ENCODE measurements around the gene NFYC. TPM values are rescaled to one million over a fixed set of nuclear protein-coding genes. Genes with fewer than 3 reads are reported as not detected.

The NFYC gene
- total RNA-seq, 1 experiment from 2014 or later = 25.8 TPM

DNA sequence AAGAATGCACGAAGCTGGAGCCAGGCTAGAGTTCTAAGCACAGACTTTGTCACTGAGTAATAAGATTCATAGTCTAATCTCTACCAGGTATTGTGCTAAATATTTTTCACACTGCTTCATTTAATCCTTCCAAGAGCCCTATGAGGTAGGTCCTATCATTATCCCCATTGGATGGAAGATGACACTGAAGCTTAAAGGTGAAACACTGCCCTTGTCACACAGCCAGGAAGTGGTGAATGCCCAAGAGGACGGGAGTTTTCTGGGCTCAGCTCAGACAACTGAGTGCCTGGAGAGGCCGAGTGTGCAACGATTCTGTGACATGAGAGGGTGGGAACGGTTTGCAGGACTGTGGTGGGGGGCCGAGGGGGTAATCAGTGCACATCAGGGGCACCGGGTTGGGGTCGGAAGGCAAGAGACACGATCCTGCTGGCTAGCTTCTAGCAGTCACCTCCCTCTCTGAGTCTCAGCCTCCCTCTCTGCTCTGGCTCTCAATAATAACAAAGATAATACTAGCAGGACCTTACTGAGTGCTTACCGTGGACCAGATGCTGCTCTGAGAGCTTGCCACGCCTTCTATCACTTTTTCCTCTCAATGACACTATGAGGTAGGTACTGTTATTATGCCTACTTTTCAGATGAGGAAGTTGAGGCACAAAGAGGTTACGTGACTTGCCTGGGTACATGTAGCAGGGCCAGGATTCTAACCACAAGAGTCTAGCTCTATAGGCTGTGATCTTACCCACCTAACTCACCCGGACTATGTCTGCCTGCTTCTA, 104.5 kb downstream of the NFYC start:
- no peak for DNase-seq (ENCODE audit: low read depth, low spot score)
- in situ Hi-C loops (cut with HindIII; ENCODE audit: low pct_unique_long_range_greater_than_20kb, low sequenced_read_pairs) = no loop called here

DNA sequence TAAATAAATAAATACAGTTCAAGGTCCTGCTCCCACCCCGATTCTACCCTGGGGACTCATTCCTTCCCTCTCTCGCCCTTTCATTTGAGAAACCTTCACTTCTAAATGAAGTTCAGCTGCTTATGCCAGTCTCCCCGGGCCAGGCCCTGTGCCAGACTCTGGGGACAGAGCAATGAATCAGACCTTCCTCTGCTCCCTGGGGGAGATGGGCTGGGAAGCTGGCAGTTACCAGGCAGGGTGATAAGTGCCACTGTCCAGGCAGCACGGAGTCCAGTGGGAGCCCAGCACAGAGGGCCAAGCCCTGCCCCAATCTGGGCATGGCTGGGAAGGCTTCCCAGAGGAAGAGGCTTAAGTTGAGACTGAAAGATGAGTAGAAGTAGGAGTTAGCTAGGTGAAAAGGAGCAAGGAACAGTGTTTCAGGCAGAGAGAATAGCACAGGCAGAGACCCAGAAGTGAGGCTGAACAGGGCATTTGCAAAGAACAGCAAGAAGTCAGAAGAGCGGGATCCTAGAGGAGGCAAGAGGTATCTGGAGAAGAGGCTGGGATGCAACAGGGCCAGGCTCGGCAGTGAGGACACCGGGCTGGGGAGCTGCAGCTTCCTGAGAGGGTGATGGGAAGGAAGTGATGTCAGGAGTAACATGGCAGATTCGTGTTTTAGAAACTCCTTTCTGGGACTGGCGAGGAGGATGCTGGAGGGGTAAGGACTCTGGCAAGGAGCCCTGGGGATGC, 105.6 kb downstream of the NFYC start:
- no peak for DNase-seq (ENCODE audit: low read depth, low spot score)
- in situ Hi-C loops (cut with HindIII; ENCODE audit: low pct_unique_long_range_greater_than_20kb, low sequenced_read_pairs) = no loop called here

DNA sequence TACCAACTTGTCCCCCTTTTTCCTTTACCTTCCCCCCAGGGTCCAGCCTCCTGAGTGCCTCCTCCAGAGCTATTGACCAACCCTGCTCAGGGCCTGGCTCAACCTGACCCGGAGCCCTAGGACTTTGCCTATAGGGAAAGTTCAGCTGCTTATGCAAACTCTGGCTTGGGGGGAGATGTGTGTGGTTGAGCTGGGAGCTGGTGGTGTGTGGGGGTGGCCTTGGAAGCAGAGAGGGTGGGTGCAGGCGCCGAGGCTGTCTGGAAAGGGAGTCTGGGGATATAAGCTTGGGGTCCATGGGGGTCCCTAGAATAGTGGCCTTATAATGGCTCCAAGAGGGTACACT, 106.1 kb downstream of the NFYC start:
- in situ Hi-C loops (cut with HindIII; ENCODE audit: low pct_unique_long_range_greater_than_20kb, low sequenced_read_pairs) = no loop called here
- no peak for DNase-seq (ENCODE audit: low read depth, low spot score)

DNA sequence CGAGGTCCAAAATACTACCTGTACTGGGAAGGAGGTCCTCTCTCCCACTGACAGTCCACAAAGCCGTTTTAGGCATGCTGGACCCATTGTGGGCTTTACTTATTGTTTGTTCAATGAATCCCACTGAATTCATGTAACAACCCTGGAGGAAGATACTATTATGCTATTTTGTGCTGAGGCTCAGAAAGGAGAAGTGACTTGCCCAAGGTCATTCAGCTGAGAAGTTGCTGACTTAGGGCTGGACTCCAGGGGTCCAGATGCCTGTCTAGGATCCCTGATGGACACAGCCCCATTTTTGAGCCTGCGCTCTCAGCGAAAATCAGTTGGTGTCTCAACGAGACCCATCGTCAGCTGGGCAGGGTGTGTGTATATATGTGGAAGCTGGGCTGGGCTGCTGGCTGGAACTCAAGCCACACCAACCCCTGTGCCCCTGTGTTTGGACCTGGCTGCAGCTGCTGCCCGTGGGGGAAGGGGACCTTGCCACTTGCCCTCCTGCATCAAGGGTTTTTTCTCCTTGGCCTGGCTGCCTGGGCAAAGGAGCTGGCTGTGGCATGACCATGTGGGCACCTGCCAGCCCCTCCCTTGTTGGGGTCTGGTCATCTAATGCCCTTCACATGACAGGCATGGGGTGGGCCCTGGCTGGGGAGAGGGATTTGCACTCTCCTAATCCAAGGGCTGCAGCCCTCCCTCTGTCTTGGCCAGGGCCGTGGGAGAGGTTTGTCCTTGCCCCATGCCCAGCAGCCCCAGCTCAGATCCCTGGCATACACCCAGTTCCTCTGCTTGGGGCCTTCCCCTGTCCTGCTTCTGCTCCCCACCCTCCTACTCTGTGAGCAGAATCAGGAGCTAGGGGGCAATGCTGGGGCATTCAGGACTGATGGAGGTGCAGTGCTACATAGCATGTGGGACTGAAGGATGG, 107.1 kb downstream of the NFYC start:
- in situ Hi-C loops (cut with HindIII; ENCODE audit: low pct_unique_long_range_greater_than_20kb, low sequenced_read_pairs) = no loop called here
- DNase-seq (ENCODE audit: low read depth, low spot score) = no peak

DNA sequence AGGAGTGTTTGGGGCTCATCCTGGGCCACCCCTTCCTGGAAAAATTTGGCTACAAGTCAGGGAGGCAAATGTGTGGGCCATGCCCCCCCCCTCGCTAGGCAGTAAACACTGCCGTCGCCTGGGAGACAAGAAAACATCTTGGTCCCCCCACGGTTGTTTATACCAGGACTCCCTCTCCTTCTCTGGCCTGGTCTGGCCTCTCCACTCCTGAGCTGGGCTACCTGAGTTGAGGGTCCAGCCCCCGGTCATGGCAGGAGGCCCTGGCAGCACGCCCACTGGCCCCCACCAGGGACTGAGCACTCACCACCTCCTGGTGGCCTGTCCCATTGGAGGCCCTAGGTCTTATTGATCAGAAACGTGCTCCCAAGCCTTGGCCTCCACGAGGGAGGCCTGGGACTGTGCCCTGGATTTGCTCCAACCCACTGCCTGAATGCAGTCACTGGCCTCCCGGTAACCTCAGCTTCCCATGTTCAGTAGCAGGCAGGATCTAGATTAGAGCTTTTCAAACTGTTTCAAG, 107.9 kb downstream of the NFYC start:
- in situ Hi-C loops (cut with HindIII; ENCODE audit: low pct_unique_long_range_greater_than_20kb, low sequenced_read_pairs) = no loop called here
- no peak for DNase-seq (ENCODE audit: low read depth, low spot score)

DNA sequence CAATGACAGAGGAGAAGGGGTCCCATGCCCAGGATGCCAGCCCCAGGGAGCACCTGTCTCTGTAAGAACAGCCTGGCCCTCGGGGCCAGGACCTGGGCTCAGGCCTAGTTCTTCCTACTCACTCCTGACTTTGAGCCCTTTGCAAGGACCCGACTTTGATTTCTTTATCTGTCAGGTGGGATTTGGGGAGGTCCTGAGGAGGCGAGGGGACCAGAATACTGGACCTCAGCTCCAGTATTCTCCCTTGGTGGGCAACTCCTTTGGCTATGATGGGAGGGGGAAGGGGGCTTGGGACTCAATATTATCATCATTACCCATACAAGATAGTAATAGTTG, 110.2 kb downstream of the NFYC start:
- in situ Hi-C loops (cut with HindIII; ENCODE audit: low pct_unique_long_range_greater_than_20kb, low sequenced_read_pairs) = no loop called here
- DNase-seq (ENCODE audit: low read depth, low spot score) = no peak

DNA sequence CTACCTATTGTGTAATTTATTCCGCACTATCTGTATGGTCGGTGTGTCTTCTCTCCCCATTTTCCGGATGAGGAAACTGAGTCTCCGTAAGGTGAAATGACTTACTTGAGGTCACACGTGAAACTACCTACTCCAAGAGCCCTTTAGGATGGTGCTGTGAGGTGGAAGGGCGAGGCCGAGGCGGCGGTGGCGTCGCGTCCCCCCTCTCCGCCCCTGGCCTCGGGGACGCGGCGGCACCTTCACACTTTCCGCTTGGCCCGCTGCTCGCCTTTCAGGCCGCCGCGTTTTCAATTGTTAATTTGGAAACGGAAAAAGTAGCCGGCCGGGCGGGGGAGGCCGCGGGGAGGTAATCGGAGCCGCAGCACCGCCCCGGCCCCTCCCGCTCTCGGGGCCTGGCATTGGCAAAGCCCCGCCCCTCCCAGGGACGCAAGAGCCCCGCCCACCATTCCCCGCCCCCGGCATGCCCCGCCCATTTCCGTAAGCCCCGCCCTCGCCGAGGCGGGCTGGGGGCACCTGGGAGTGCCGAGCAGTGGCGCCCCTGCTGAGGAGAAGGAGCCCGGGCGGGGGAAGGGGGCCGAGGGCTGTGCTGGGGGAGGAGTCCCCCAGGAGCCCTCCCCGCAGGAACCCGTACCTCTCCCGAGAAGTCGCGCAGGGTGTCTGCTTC, 110.7 kb downstream of the NFYC start:
- peak; percentile 58 for DNase-seq (ENCODE audit: low read depth, low spot score)
- in situ Hi-C loops (cut with HindIII; ENCODE audit: low pct_unique_long_range_greater_than_20kb, low sequenced_read_pairs) = no loop called here

DNA sequence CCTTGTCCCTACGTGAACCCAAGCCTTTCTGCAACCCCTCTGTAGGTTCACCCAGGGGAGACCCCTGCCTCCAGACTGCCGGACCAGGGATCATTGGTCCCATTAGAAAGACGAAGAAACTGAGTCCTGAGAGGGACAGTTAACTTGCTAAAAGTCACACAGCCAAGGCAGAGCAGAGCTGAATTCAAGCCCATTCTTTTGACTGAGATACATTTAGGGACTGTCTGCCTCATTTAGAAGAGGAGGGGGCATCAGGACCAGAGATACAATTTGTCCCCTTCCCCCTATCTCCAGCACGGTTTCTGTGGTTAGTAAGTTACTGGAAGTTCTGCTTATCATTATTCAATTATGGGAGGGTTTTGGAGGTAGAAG, 111.2 kb downstream of the NFYC start:
- in situ Hi-C loops (cut with HindIII; ENCODE audit: low pct_unique_long_range_greater_than_20kb, low sequenced_read_pairs) = no loop called here
- no peak for DNase-seq (ENCODE audit: low read depth, low spot score)

DNA sequence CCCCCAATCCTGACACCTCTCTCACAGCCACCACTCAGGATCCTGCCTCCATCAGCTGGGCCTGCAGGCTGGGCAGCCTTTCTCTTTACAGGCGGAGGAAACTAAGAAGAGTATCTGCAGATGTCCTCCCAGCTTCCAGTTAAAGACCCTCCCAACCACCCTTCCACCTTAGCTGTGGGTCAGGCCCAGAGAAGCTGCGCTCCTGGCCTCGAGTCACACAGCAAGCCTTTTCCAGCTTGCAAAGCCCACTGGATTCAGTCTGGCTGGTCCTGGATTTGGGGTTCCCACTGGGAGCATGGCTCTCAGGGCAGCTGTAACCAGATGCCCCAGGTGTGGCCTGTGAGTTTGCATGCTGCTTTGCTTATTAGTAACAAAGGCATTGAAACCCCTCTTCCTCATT, 111.9 kb downstream of the NFYC start:
- no peak for DNase-seq (ENCODE audit: low read depth, low spot score)
- in situ Hi-C loops (cut with HindIII; ENCODE audit: low pct_unique_long_range_greater_than_20kb, low sequenced_read_pairs) = no loop called here

DNA sequence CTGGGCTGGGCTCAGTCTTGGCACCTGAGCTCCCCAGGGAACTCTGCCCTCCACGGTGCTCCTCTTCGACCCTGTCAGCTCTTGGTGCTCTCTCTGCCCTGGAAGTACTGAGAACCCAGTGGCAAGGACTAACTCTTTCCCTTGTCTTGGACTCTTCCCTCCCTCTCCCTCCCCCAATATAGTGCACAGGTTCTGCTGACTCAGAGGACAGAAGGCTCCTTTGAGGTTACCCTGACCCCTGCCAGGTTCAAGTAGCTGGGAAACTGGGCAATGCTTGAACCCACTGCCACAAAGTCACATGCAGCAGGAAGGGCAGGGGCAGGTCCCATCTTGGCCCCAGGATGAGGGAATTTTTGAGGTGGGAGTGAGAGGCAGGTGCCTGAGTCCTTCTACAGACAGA, 112.4 kb downstream of the NFYC start:
- in situ Hi-C loops (cut with HindIII; ENCODE audit: low pct_unique_long_range_greater_than_20kb, low sequenced_read_pairs) = no loop called here
- DNase-seq (ENCODE audit: low read depth, low spot score) = no peak

DNA sequence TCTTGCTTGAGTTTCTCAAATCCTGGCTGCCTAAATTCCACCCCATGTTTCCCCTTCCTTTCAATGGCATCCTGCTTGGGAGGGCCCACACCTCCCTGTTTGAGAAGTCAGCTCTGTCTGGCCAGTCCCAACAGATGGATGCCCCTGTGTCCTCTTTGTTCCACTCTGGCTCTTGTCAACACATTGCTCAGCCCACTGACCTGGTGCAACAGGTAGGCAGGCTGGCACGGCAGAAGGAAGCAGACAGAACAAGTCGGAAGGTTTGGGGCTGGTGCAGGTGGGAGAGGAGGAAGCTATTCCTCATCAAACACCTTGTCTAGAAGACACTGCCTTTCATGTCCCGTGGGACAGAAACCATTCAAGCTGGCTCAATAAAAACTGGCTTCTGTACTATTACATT, 114.7 kb downstream of the NFYC start:
- in situ Hi-C loops (cut with HindIII; ENCODE audit: low pct_unique_long_range_greater_than_20kb, low sequenced_read_pairs) = no loop called here
- DNase-seq (ENCODE audit: low read depth, low spot score) = no peak

DNA sequence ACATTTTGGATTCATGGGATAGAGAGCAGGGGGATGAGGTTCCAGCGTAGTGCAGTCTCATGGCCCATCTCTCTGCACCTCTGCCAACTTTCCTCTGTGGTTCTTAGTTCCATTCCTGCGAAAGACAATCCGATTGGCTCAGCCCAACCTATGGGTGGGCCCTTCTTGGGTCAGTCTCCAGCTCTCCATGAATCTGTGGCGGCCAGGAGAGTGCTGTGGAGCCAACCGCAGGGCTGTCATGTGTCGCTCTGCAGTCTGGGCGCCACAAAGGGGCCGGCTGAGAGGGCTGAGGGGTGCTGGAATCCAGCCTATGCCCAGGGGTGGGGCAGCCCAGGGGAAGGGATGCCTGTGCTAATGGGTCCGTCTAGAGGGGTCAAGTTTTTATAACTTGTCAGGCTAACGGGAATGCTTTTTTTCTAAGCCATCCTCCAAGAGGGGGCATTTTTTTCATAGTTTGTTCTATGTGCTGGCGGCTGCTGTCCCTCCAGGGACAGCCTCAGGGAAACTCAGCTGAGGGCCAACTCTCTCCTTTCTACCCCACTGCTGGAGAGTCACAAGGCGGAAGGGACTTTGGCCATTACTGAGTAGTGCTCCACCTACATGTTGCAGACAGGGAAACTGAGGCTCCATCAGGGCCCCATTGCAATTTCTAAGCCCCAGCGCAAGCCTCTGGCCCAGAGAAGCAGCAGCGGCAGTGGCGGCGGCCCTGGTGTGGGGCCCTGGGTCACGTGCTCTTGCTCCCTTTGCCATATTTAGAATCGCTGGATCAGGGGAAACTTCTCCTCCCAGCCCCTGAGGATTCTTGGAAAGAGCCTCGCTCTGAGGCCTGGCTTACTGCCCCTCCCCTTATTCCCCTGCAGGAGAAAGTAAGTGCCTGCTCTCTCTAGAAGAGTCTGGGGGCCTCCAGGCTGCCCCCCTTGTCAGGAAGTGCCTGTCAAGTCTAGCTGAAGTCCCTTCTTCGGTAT, 115.5 kb downstream of the NFYC start:
- DNase-seq (ENCODE audit: low read depth, low spot score) = no peak
- in situ Hi-C loops (cut with HindIII; ENCODE audit: low pct_unique_long_range_greater_than_20kb, low sequenced_read_pairs) = no loop called here

DNA sequence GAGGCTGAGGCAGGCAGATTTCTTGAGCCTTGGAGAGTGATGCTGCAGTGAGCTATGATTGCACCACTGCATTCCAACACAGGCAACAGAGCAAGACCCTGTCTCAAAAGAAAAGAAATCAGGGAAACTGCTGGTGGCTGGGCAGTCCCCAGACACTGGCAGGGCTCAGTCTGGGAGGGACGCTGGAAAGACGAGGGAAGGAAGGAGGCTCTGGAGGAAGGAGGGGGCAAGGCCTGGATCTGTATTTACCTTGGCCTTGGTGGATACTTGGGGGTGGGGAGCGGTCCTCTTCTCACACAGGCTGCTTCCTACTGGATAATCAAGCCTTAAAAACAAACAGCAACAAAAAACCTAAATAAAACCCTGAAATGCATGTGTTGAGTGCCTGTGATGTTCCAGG, 116.5 kb downstream of the NFYC start:
- in situ Hi-C loops (cut with HindIII; ENCODE audit: low pct_unique_long_range_greater_than_20kb, low sequenced_read_pairs) = no loop called here
- no peak for DNase-seq (ENCODE audit: low read depth, low spot score)

DNA sequence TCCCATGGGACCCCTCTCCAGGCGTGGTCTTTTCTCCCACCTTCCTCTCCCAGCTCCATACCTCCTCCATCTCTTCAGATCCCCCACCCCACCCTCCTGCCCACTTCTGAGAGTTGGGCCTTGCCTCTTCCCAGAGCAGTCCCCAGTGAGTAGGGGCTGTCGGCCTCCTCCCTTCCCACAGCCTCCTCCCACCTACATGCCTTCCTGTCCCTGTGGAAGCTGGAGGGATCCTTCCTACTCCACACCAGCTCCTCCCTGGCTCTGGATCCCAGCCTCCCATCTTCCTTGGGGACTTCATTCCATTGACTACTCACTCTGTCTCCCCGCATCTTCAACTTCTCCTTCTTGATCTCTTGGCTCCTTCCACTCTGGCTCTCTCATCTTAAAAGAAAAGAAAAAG, 116.9 kb downstream of the NFYC start:
- in situ Hi-C loops (cut with HindIII; ENCODE audit: low pct_unique_long_range_greater_than_20kb, low sequenced_read_pairs) = no loop called here

DNA sequence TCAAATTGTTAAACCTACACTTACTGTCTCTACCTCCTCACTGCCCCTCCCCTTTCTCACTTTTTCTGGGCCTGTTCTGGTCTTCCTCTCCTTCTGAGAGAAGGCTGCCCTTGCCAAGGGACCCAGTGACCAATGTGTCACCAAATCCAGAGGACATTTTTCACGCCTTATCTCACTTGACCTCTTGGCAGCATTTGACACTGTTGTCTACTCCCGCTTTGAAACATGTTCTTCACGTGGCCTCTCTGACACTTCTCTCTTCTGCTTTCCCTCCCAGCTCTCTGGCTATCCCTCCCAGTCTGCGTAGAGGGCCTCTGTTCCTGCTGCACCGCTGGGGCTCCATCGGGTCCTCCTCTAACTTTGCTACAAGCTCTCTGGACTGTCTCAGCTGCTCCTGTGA, 117.4 kb downstream of the NFYC start:
- in situ Hi-C loops (cut with HindIII; ENCODE audit: low pct_unique_long_range_greater_than_20kb, low sequenced_read_pairs) = no loop called here
- DNase-seq (ENCODE audit: low read depth, low spot score) = no peak

More for the DNA sequence above, 116.9 kb downstream of the NFYC start:
- DNase-seq (ENCODE audit: low read depth, low spot score) = no peak

DNA sequence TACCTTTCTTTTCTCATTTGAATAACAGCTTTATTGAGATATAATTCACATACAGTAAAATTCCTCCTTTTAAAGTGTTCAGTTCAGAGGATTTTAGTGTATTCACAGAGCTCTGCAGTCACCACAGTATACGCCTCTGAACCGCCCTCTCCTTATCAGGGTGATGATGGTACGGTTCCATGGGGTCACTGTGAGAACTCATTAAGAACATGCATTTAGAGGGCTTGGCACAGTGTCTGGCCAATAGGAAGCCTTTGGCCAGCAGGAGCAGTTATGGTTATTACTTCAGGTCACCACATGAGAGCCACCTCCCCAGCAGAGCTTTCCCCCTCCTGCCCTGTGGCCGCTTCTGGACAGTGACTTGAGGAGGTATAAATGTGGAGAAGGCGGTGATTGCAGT, 119.4 kb downstream of the NFYC start:
- no peak for DNase-seq (ENCODE audit: low read depth, low spot score)
- in situ Hi-C loops (cut with HindIII; ENCODE audit: low pct_unique_long_range_greater_than_20kb, low sequenced_read_pairs) = no loop called here

DNA sequence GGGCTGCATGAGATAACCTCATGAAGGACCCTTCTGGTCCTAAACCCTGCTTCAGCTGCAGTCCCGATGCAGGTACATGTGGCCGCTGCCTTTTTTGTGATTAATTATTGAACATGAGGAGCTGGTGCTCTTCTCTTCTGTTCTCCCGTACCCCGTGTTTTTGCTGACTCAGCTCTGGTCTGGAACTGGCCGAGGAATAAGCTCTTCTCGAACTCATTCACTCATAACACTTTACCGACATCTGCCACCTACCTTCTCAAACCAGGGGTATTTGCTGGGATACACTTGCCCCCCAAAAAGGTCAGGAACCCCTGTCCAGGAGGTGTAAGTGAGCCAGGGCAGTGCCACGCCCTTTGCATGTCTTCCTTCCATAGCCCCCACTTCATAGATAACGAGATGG, 123.9 kb downstream of the NFYC start:
- DNase-seq (ENCODE audit: low read depth, low spot score) = no peak
- in situ Hi-C loops (cut with HindIII; ENCODE audit: low pct_unique_long_range_greater_than_20kb, low sequenced_read_pairs) = no loop called here
